Measurements from ENCODE around the gene ANK2. TPM values are rescaled to one million over a fixed set of nuclear protein-coding genes. Genes with fewer than 3 reads are reported as not detected.

The ANK2 gene
- total and polyA plus RNA-seq, 2 experiments from 2014 or later, result 10.9 to 25.9 TPM

- H3K36me3 ChIP-seq (ENCODE audit: low read depth), result no peaks in the 10 kb centered on the region
- no peaks in the 10 kb centered on the region for H3F3A ChIP-seq (ENCODE audit: insufficient read depth)
- no peaks in the 10 kb centered on the region for H3K9me2 ChIP-seq (ENCODE audit: insufficient read depth)
- in situ Hi-C loops (cut with MboI), result no loop called here
- WGBS, 2 experiments (ENCODE audit: low coverage in 1 of 2, low lambda C conversion rate in 2 of 2, missing lambda C conversion rate in 2 of 2), result 70 to 73% methylated on average over 1 of the region's 1 CpG
- H3K9me3 ChIP-seq (ENCODE audit: low read depth), result no peaks in the 10 kb centered on the region
- TF ChIP-seq EZH2 (IDR thresholded peaks at IDR 0.05; ENCODE audit: insufficient read depth, poor library complexity, severe bottlenecking) (no peak), EZH2phosphoT487 (IDR thresholded peaks at IDR 0.05; ENCODE audit: insufficient read depth, low read depth) (no peak)
- H3K79me2 ChIP-seq (ENCODE audit: insufficient read depth), result no peaks in the 10 kb centered on the region
- no peak overlapping the region for H3K4me2 ChIP-seq (ENCODE audit: unreplicated experiment)
- no peaks in the 10 kb centered on the region for H4K20me1 ChIP-seq (ENCODE audit: insufficient read depth)
- no peaks in the 10 kb centered on the region for H3K4me1 ChIP-seq (ENCODE audit: insufficient read depth)
- H2AFZ ChIP-seq, result no peak overlapping the region
- no peak overlapping the region for H3K9ac ChIP-seq
- H3K27me3 ChIP-seq (replicated peaks; ENCODE audit: insufficient read depth), result no peaks in the 10 kb centered on the region
- peak; percentile 22 for DNase-seq
- no peak overlapping the region for H3K27ac ChIP-seq
- H3K4me3 ChIP-seq, result no peak overlapping the region
These were observed 374.2 kb downstream of the ANK2 start for GRCh38 chr4:113423631-113424030.

GRCh38 chr4:113433116-113433515, 383.7 kb downstream of the ANK2 start:
- no peak for TF ChIP-seq EZH2 (IDR thresholded peaks at IDR 0.05; ENCODE audit: insufficient read depth, poor library complexity, severe bottlenecking)
- TF ChIP-seq EZH2phosphoT487 (IDR thresholded peaks at IDR 0.05; ENCODE audit: insufficient read depth, low read depth), result no peak
- in situ Hi-C loops (cut with MboI), result no loop called here
- Histone ChIP-seq H3K9me3 (ENCODE audit: low read depth) (no peaks in the 10 kb centered on the region), H3K27ac (peak overlapping the region; percentile 86), H3K9me2 (ENCODE audit: insufficient read depth) (no peaks in the 10 kb centered on the region), H3K27me3 (replicated peaks; ENCODE audit: insufficient read depth) (no peaks in the 10 kb centered on the region), H3K79me2 (ENCODE audit: insufficient read depth) (no peaks in the 10 kb centered on the region), H3K36me3 (ENCODE audit: low read depth) (no peaks in the 10 kb centered on the region), H3K4me1 (ENCODE audit: insufficient read depth) (peaks cover 49% of the 10 kb centered on the region), H2AFZ (no peak overlapping the region), H3K9ac (peak overlapping the region; percentile 44), H3F3A (ENCODE audit: insufficient read depth) (peaks cover 55% of the 10 kb centered on the region), H4K20me1 (ENCODE audit: insufficient read depth) (no peaks in the 10 kb centered on the region), H3K4me3 (peak overlapping the region; percentile 17; the same call in 1 of the 2 replicates), H3K4me2 (ENCODE audit: unreplicated experiment) (peak overlapping the region; percentile 66)
- WGBS, 2 experiments (ENCODE audit: low coverage in 1 of 2, low lambda C conversion rate in 2 of 2, missing lambda C conversion rate in 2 of 2), result 96 to 100% methylated on average over 1 of the region's 1 CpG
- DNase-seq, result peak; percentile 36

MicroRNA genes within 50 kb of the gene (microRNA counts, 767-probe panel; counts per million panel counts)
- 447 counts per million, percentile 86 among the panel's probes with 10 or more counts for microRNA hsa-miR-1243

Small RNAs within 50 kb of the gene (microRNA-seq; reads per million reads assigned to microRNA genes)
- gene MIR1243 (ENCODE audit: borderline number of aligned reads) (not detected), gene MIR8082 (ENCODE audit: borderline number of aligned reads) (not detected)

Small RNAs within 50 kb of the gene (small RNA-seq; reads per million reads assigned to genes)
- gene MIR8082 (ENCODE audit: low read depth, low replicate concordance) (not detected), gene RN7SL184P (ENCODE audit: low read depth, low replicate concordance) (not detected), gene RNU1-138P (ENCODE audit: low read depth, low replicate concordance) (0.50 reads per million)

Measured in GM23248 (cell line).